ENCODE results near the gene ZCCHC3. TPM values are rescaled to one million over a fixed set of nuclear protein-coding genes. Genes with fewer than 3 reads are reported as not detected.

ZCCHC3 gene
- total RNA-seq, 1 donor, result 9.0 TPM

- no peaks in the 10 kb centered on the region for H3K27me3 ChIP-seq (ENCODE audit: insufficient read depth, low read length)
- peaks cover 21% of the 10 kb centered on the region for H3K4me1 ChIP-seq (ENCODE audit: insufficient read depth, low read length)
- H3K9me3 ChIP-seq (ENCODE audit: low read depth, low read length), result no peaks in the 10 kb centered on the region
- TF ChIP-seq CTCF (IDR thresholded peaks at IDR 0.05; ENCODE audit: extremely low read depth, low read depth, low read length), result no peak
- H3K4me2 ChIP-seq (ENCODE audit: insufficient read depth, low read length), result peak overlapping the region; percentile 95
- no peak overlapping the region for H2AFZ ChIP-seq (ENCODE audit: low read length)
- peak; percentile 58 for DNase-seq (ENCODE audit: insufficient read length, low spot score, missing footprints)
- H3K36me3 ChIP-seq (ENCODE audit: insufficient read depth, low read length), result no peaks in the 10 kb centered on the region
- peak overlapping the region; percentile 86 for H3K27ac ChIP-seq (ENCODE audit: low read depth, low read length)
- H3K4me3 ChIP-seq (ENCODE audit: insufficient read depth, low read length), result peak overlapping the region; percentile 99
- H3K79me2 ChIP-seq (ENCODE audit: insufficient read depth, low read length), result peaks cover 46% of the 10 kb centered on the region
- peaks cover 34% of the 10 kb centered on the region for H4K20me1 ChIP-seq (ENCODE audit: insufficient read depth, low read length)
Measured at GRCh38 chr20:298776-299391, 1.5 kb downstream of the ZCCHC3 start.

GRCh38 chr20:300345-300990 is 3.1 kb downstream of the ZCCHC3 start:
- H3K27ac ChIP-seq (ENCODE audit: low read depth, low read length), result no peak overlapping the region
- H3K79me2 ChIP-seq (ENCODE audit: insufficient read depth, low read length), result peaks cover 46% of the 10 kb centered on the region
- no peaks in the 10 kb centered on the region for H3K36me3 ChIP-seq (ENCODE audit: insufficient read depth, low read length)
- H4K20me1 ChIP-seq (ENCODE audit: insufficient read depth, low read length), result peaks cover 34% of the 10 kb centered on the region
- no peaks in the 10 kb centered on the region for H3K9me3 ChIP-seq (ENCODE audit: low read depth, low read length)
- no peak for TF ChIP-seq CTCF (IDR thresholded peaks at IDR 0.05; ENCODE audit: extremely low read depth, low read depth, low read length)
- H3K4me2 ChIP-seq (ENCODE audit: insufficient read depth, low read length), result peak overlapping the region; percentile 95
- DNase-seq (ENCODE audit: insufficient read length, low spot score, missing footprints), result no peak
- H3K27me3 ChIP-seq (ENCODE audit: insufficient read depth, low read length), result no peaks in the 10 kb centered on the region
- H2AFZ ChIP-seq (ENCODE audit: low read length), result no peak overlapping the region
- peaks cover 21% of the 10 kb centered on the region for H3K4me1 ChIP-seq (ENCODE audit: insufficient read depth, low read length)
- peak overlapping the region; percentile 99 for H3K4me3 ChIP-seq (ENCODE audit: insufficient read depth, low read length)

GRCh38 chr20:301886-302848 is 4.8 kb downstream of the ZCCHC3 start:
- Histone ChIP-seq H3K9me3 (ENCODE audit: low read depth, low read length) (no peaks in the 10 kb centered on the region), H3K27me3 (ENCODE audit: insufficient read depth, low read length) (no peaks in the 10 kb centered on the region), H4K20me1 (ENCODE audit: insufficient read depth, low read length) (peaks cover 34% of the 10 kb centered on the region), H3K4me2 (ENCODE audit: insufficient read depth, low read length) (no peak overlapping the region), H3K79me2 (ENCODE audit: insufficient read depth, low read length) (peaks cover 40% of the 10 kb centered on the region), H2AFZ (ENCODE audit: low read length) (no peak overlapping the region), H3K4me1 (ENCODE audit: insufficient read depth, low read length) (peaks cover 15% of the 10 kb centered on the region), H3K27ac (ENCODE audit: low read depth, low read length) (no peak overlapping the region), H3K36me3 (ENCODE audit: insufficient read depth, low read length) (no peaks in the 10 kb centered on the region), H3K4me3 (ENCODE audit: insufficient read depth, low read length) (no peak overlapping the region)
- TF ChIP-seq CTCF (IDR thresholded peaks at IDR 0.05; ENCODE audit: extremely low read depth, low read depth, low read length), result no peak
- no peak for DNase-seq (ENCODE audit: insufficient read length, low spot score, missing footprints)
